HG03175 (cell line): ENCODE measurements around the gene NFAM1.

Experiments
- ATAC-seq: cut with Tn5 transposase; IDR thresholded peaks from one replicate; pipeline ENCODE4 v1.9.1; 2021; ENCODE audit warnings: mild to moderate bottlenecking, moderate library complexity; ENCODE audit not compliant: unreplicated experiment

The NFAM1 gene

GRCh38 chr22:42337356-42337755 is 94.8 kb downstream of the NFAM1 start:
- no peak for ATAC-seq

- no peak for ATAC-seq
These were observed 95.5 kb downstream of the NFAM1 start for GRCh38 chr22:42336527-42337227.

GRCh38 chr22:42335839-42336378 is 96.3 kb downstream of the NFAM1 start:
- ATAC-seq: no peak

- ATAC-seq: no peak
These were observed 97.2 kb downstream of the NFAM1 start for GRCh38 chr22:42334875-42335512.

- ATAC-seq: no peak
These were observed 98.7 kb downstream of the NFAM1 start for GRCh38 chr22:42333544-42333943.

- no peak for ATAC-seq
These were observed 100.1 kb downstream of the NFAM1 start for GRCh38 chr22:42332089-42332488.

GRCh38 chr22:42331014-42331413 is 101.2 kb downstream of the NFAM1 start:
- no peak for ATAC-seq
